Suprapubic skin (tissue), 4 donors: ENCODE data around the gene RAPGEF2.

ENCODE experiments used
- POLR2A ChIP-seq, 2 donors: fragments of 450-650 bp; IDR thresholded peaks; one replicate each; pipeline ENCODE4 v1.6.1; 2017; ENCODE audit warnings: antibody characterized with exemption in 2 of 2, mild to moderate bottlenecking in 2 of 2, moderate library complexity in 2 of 2
- POLR2AphosphoS5 ChIP-seq, 3 donors: sonication (generic); formaldehyde crosslinking; IDR thresholded peaks; one replicate each; pipeline ENCODE4 v1.6.1; 2017; ENCODE audit warnings: antibody characterized with exemption in 3 of 3
- TF ChIP-seq, protein P1 (sequence below), 2 donors: fragments of 200-600 bp in 1 of 2; fragments of 450-650 bp in 1 of 2; sonication (generic) in 1 of 2; IDR thresholded peaks; one replicate each; pipeline ENCODE4 v1.5.1; 2016 to 2019; ENCODE audit warnings: antibody characterized with exemption in 2 of 2, mild to moderate bottlenecking in 1 of 2, moderate library complexity in 1 of 2

- no peak for TF ChIP-seq POLR2A (IDR thresholded peaks at IDR 0.05)
- TF ChIP-seq, protein P1, sequence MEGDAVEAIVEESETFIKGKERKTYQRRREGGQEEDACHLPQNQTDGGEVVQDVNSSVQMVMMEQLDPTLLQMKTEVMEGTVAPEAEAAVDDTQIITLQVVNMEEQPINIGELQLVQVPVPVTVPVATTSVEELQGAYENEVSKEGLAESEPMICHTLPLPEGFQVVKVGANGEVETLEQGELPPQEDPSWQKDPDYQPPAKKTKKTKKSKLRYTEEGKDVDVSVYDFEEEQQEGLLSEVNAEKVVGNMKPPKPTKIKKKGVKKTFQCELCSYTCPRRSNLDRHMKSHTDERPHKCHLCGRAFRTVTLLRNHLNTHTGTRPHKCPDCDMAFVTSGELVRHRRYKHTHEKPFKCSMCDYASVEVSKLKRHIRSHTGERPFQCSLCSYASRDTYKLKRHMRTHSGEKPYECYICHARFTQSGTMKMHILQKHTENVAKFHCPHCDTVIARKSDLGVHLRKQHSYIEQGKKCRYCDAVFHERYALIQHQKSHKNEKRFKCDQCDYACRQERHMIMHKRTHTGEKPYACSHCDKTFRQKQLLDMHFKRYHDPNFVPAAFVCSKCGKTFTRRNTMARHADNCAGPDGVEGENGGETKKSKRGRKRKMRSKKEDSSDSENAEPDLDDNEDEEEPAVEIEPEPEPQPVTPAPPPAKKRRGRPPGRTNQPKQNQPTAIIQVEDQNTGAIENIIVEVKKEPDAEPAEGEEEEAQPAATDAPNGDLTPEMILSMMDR (IDR thresholded peaks at IDR 0.05): no peak
- no peak for TF ChIP-seq POLR2AphosphoS5 (IDR thresholded peaks at IDR 0.05)
These were observed 167.1 kb downstream of the RAPGEF2 start for GRCh38 chr4:159269956-159270355.
